ENCODE results near the gene GLB1L.

GRCh38 chr2:219272995-219273394, 27.8 kb upstream of the GLB1L start:
- TF ChIP-seq CTCF (IDR thresholded peaks at IDR 0.05): no peak
- TF ChIP-seq POLR2A (IDR thresholded peaks at IDR 0.05): no peak
